Activated CD4-positive, alpha-beta memory T cell treated with anti-CD3 and anti-CD28 coated beads, Interleukin-2, amount 10 ng/mL, durations not matched to agents 7 days and 5 days (primary cell): Measurements from ENCODE around the gene TAMALIN. TPM values are rescaled to one million over a fixed set of nuclear protein-coding genes. Genes with fewer than 3 reads are reported as not detected.

ENCODE experiments used
- CTCF ChIA-PET: fragments of 350-600 bp; sonication (Branson Sonifier 250); formaldehyde crosslinking; loops from one replicate; lab custom pipeline; 2021; ENCODE audit warnings: antibody characterized with exemption, inconsistent platforms; lab: Charles Lee
- POLR2A ChIA-PET: fragments of 350-600 bp; sonication (Branson Sonifier 250); formaldehyde crosslinking; loops from one replicate; lab custom pipeline; 2021; ENCODE audit warnings: antibody characterized with exemption; lab: Charles Lee
- DNase-seq: peaks from one replicate; pipeline ENCODE4 v3.0.0-alpha.2; 2020
- H3K27ac Mint-ChIP-seq: one replicate; pipeline ENCODE4 v1.8.0; 2021; ENCODE audit warnings: mild to moderate bottlenecking, mixed read lengths
- H3K27me3 Mint-ChIP-seq: one replicate; pipeline ENCODE4 v1.8.0; 2021; ENCODE audit warnings: mixed read lengths
- H3K36me3 Mint-ChIP-seq: one replicate; pipeline ENCODE4 v1.8.0; 2021; ENCODE audit warnings: low read depth, mixed read lengths
- H3K4me1 Mint-ChIP-seq: one replicate; pipeline ENCODE4 v1.8.0; 2021; ENCODE audit warnings: mixed read lengths
- H3K4me3 Mint-ChIP-seq: one replicate; pipeline ENCODE4 v1.8.0; 2021; ENCODE audit warnings: mild to moderate bottlenecking, mixed read lengths
- H3K9me3 Mint-ChIP-seq: one replicate; pipeline ENCODE4 v1.8.0; 2021; ENCODE audit warnings: mixed read lengths
- total RNA-seq, 2 experiments: library from RNA; stranded (reverse); gene quantifications; one replicate each; pipeline ENCODE4 v1.2.3, GENCODE V29; 2021

The TAMALIN gene
- total RNA-seq, 2 experiments from 2014 or later: 5.8 to 7.4 TPM

GRCh38 chr12:52007158-52007921 lies 594 bp downstream of the TAMALIN start:
- no peaks in the 10 kb centered on the region for H3K36me3 Mint-ChIP-seq
- DNase-seq: peak; percentile 29
- peak overlapping the region; percentile 76 for H3K4me3 Mint-ChIP-seq
- H3K4me1 Mint-ChIP-seq: peaks cover 24% of the 10 kb centered on the region
- peaks cover 34% of the 10 kb centered on the region for H3K27me3 Mint-ChIP-seq
- H3K9me3 Mint-ChIP-seq: no peaks in the 10 kb centered on the region
- ChIA-PET POLR2A (interaction anchor here (0.9 to 12.4 kb wide), 4 partner anchors 9 to 35 kb away, joined by 3 to 117 read pairs (median 3); no protein-coding TSS in a partner anchor), CTCF (interaction anchor here (1.1 to 3.3 kb wide), 4 partner anchors 11 to 113 kb away, joined by 3 to 54 read pairs (median 4); no protein-coding TSS in a partner anchor)
- no peak overlapping the region for H3K27ac Mint-ChIP-seq

- POLR2A ChIA-PET: interaction anchor here (1.0 to 12.4 kb wide), 2 partner anchors 13 to 36 kb away, joined by 3 to 117 read pairs; no protein-coding TSS in a partner anchor
- CTCF ChIA-PET: interaction anchor here (1.0 to 3.3 kb wide), 3 partner anchors 15 to 62 kb away, joined by 3 to 54 read pairs (median 4); partner anchors contain the start of gene ATG101
- Mint-ChIP-seq H3K27me3 (peaks cover 34% of the 10 kb centered on the region), H3K36me3 (no peaks in the 10 kb centered on the region), H3K4me1 (peaks cover 24% of the 10 kb centered on the region), H3K27ac (no peak overlapping the region), H3K9me3 (no peaks in the 10 kb centered on the region), H3K4me3 (peak overlapping the region; percentile 76)
- DNase-seq: no peak
Measured at GRCh38 chr12:52007982-52008510, 1.3 kb downstream of the TAMALIN start.

GRCh38 chr12:52009081-52009751 lies 2.5 kb downstream of the TAMALIN start:
- no peaks in the 10 kb centered on the region for H3K36me3 Mint-ChIP-seq
- POLR2A ChIA-PET: interaction anchor here (12.4 kb wide), 1 partner anchor 12 kb away, joined by 117 read pairs; no protein-coding TSS in a partner anchor
- no peak for DNase-seq
- peaks cover 34% of the 10 kb centered on the region for H3K27me3 Mint-ChIP-seq
- CTCF ChIA-PET: interaction anchor here (1.5 to 4.9 kb wide), 3 partner anchors 14 to 16 kb away, joined by 5 to 54 read pairs (median 27); no protein-coding TSS in a partner anchor
- H3K27ac Mint-ChIP-seq: no peak overlapping the region
- H3K4me3 Mint-ChIP-seq: no peak overlapping the region
- peaks cover 24% of the 10 kb centered on the region for H3K4me1 Mint-ChIP-seq
- H3K9me3 Mint-ChIP-seq: no peaks in the 10 kb centered on the region

- H3K9me3 Mint-ChIP-seq: no peaks in the 10 kb centered on the region
- no peaks in the 10 kb centered on the region for H3K36me3 Mint-ChIP-seq
- H3K27ac Mint-ChIP-seq: no peak overlapping the region
- DNase-seq: no peak
- peaks cover 28% of the 10 kb centered on the region for H3K27me3 Mint-ChIP-seq
- no peak overlapping the region for H3K4me3 Mint-ChIP-seq
- ChIA-PET POLR2A (interaction anchor here (12.4 kb wide), 1 partner anchor 11 kb away, joined by 117 read pairs; no protein-coding TSS in a partner anchor), CTCF (interaction anchor here (0.8 to 4.9 kb wide), 3 partner anchors 10 to 17 kb away, joined by 4 to 27 read pairs (median 5); no protein-coding TSS in a partner anchor)
- peaks cover 24% of the 10 kb centered on the region for H3K4me1 Mint-ChIP-seq
Measured at GRCh38 chr12:52010152-52010622, 3.4 kb downstream of the TAMALIN start.

- ChIA-PET POLR2A (interaction anchor here (12.4 kb wide), 1 partner anchor 10 kb away, joined by 117 read pairs; no protein-coding TSS in a partner anchor), CTCF (interaction anchor here (0.8 to 4.9 kb wide), 3 partner anchors 9 to 18 kb away, joined by 4 to 27 read pairs (median 5); no protein-coding TSS in a partner anchor)
- Mint-ChIP-seq H3K27me3 (peaks cover 21% of the 10 kb centered on the region), H3K9me3 (no peaks in the 10 kb centered on the region), H3K4me3 (no peak overlapping the region), H3K27ac (no peak overlapping the region), H3K4me1 (peaks cover 19% of the 10 kb centered on the region), H3K36me3 (no peaks in the 10 kb centered on the region)
- DNase-seq: no peak
Measured at GRCh38 chr12:52010692-52011601, 4.2 kb downstream of the TAMALIN start.

GRCh38 chr12:52011602-52012214 lies 5.0 kb downstream of the TAMALIN start:
- H3K27ac Mint-ChIP-seq: no peak overlapping the region
- ChIA-PET POLR2A (interaction anchor here (12.4 kb wide), 1 partner anchor 9 kb away, joined by 117 read pairs; no protein-coding TSS in a partner anchor), CTCF (interaction anchor here (1.0 to 4.9 kb wide), 2 partner anchors 9 to 14 kb away, joined by 4 to 27 read pairs; no protein-coding TSS in a partner anchor)
- no peaks in the 10 kb centered on the region for H3K9me3 Mint-ChIP-seq
- H3K36me3 Mint-ChIP-seq: no peaks in the 10 kb centered on the region
- H3K4me1 Mint-ChIP-seq: peaks cover 13% of the 10 kb centered on the region
- no peak overlapping the region for H3K4me3 Mint-ChIP-seq
- H3K27me3 Mint-ChIP-seq: peaks cover 15% of the 10 kb centered on the region
- DNase-seq: no peak

GRCh38 chr12:52013626-52014310 lies 7.0 kb downstream of the TAMALIN start:
- H3K27me3 Mint-ChIP-seq: no peaks in the 10 kb centered on the region
- H3K4me3 Mint-ChIP-seq: no peak overlapping the region
- H3K9me3 Mint-ChIP-seq: no peaks in the 10 kb centered on the region

GRCh38 chr12:52014567-52015530 lies 8.1 kb downstream of the TAMALIN start:
- Mint-ChIP-seq H3K4me1 (no peaks in the 10 kb centered on the region), H3K36me3 (no peaks in the 10 kb centered on the region), H3K27me3 (no peaks in the 10 kb centered on the region), H3K4me3 (no peak overlapping the region), H3K27ac (no peak overlapping the region), H3K9me3 (no peaks in the 10 kb centered on the region)
- CTCF ChIA-PET: interaction anchor here (1.3 kb wide), 1 partner anchor 8 kb away, joined by 5 read pairs; no protein-coding TSS in a partner anchor
- POLR2A ChIA-PET: interaction anchor here (11.8 kb wide), 1 partner anchor 7 kb away, joined by 117 read pairs; the partner anchor contains the start of gene TAMALIN
- no peak for DNase-seq

More at GRCh38 chr12:52013626-52014310, 7.0 kb downstream of the TAMALIN start:
- ChIA-PET CTCF (interaction anchor here (1.3 to 4.9 kb wide), 3 partner anchors 9 to 21 kb away, joined by 4 to 27 read pairs (median 5); no protein-coding TSS in a partner anchor), POLR2A (interaction anchor here (12.4 kb wide), 1 partner anchor 7 kb away, joined by 117 read pairs; no protein-coding TSS in a partner anchor)
- Mint-ChIP-seq H3K27ac (no peak overlapping the region), H3K36me3 (no peaks in the 10 kb centered on the region), H3K4me1 (no peaks in the 10 kb centered on the region)
- no peak for DNase-seq

- Mint-ChIP-seq H3K27ac (no peak overlapping the region), H3K4me3 (no peak overlapping the region), H3K9me3 (no peaks in the 10 kb centered on the region), H3K36me3 (no peaks in the 10 kb centered on the region), H3K4me1 (peaks cover 7% of the 10 kb centered on the region), H3K27me3 (peaks cover 6% of the 10 kb centered on the region)
- no peak for DNase-seq
- ChIA-PET POLR2A (interaction anchor here (11.8 kb wide), 1 partner anchor 8 kb away, joined by 117 read pairs; the partner anchor contains the start of gene TAMALIN), CTCF (interaction anchor here (0.9 kb wide), 1 partner anchor 89 kb away, joined by 3 read pairs; no protein-coding TSS in a partner anchor)
Measured at GRCh38 chr12:52015532-52016041, 8.8 kb downstream of the TAMALIN start.
